NCI-H526 treated with DMSO at 0.1 percent for 48 hours (cell line): ENCODE data around the gene SRSF3.
"Not testable (repeated sequence)": the region's sequence is repeated elsewhere in the genome, so short reads cannot be mapped to it uniquely, and the experiment has no call there.

Experiments
- DNase-seq: peaks from one replicate; lab custom pipeline; 2025; lab: John Stamatoyannopoulos, UW

SRSF3 gene

DNA sequence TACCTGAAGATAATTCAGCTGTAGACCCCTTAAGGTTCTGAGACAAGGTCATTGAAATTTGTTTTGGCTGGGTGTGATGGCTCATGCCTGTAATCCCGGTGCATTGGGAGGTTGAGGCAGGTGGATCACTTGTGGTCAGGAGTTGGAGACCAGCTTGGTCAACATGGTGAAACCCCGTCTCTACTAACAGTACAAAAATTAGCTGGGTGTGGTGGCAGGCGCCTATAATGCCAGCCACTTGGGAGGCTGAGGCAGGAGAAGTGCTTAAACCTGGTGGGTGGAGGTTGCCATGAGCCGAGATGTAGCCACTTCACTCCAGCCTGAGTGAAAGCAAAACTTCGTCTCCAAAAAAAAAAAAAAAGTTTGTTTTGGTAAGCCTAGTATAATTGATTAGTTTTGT lies 11.0 kb downstream of the SRSF3 start:
- no peak for DNase-seq

DNA sequence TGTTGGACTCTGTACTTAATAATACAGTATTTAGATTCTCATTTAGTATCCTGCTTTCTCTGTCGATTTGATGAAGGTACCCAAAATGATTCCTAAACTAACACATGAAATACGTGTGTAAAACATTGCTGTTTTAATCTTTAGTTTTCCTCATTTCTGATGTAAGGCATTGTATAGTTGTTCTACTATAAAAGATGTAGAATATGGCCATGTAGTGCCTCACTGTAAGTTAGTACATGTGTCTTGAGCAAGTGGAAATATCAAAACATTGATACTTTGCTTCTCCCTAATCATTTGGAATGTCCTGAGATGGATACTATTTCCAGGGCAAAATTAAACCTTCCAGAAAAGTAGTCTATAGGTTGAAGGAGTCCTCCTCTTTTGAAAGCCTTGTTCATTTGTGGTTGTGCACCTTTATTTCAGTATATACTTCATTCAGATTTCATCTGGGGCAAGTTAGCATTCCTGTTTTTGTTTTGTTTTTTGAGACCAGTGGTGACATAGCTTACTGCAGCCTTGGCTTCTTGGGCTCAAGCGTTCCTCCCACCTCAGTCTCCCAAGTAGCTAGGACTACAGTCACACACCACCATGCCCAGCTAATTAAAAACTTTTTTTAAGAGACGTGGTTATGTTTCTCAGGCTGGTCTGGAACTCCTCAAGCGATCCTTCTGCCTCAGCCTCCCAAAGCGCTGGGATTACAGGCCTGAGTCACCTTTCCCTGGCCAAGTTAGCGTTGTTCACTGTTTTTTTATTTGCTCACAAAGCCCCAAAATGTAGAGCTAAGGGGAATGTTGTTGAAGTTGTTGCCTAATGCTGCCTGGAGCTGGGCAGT lies 11.6 kb downstream of the SRSF3 start:
- DNase-seq, result no peak

DNA sequence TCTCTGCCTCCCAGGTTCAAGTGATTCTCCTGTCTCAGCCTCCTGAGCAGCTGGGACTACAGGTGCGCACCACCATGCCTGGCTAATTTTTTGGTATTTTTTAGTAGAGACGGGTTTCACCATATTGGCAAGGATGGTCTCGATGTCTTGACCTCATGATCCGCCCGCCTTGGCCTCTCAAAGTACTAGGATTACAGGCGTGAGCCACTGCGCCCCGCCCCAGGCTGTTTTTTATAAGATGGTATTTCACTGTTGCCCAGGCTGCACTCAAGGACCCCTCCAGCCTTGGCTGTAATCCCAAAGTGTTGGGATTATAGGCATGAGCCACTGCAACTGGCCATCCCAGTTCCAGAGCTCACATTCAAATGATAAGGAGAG lies 13.1 kb downstream of the SRSF3 start:
- DNase-seq, result not testable (repeated sequence)

DNA sequence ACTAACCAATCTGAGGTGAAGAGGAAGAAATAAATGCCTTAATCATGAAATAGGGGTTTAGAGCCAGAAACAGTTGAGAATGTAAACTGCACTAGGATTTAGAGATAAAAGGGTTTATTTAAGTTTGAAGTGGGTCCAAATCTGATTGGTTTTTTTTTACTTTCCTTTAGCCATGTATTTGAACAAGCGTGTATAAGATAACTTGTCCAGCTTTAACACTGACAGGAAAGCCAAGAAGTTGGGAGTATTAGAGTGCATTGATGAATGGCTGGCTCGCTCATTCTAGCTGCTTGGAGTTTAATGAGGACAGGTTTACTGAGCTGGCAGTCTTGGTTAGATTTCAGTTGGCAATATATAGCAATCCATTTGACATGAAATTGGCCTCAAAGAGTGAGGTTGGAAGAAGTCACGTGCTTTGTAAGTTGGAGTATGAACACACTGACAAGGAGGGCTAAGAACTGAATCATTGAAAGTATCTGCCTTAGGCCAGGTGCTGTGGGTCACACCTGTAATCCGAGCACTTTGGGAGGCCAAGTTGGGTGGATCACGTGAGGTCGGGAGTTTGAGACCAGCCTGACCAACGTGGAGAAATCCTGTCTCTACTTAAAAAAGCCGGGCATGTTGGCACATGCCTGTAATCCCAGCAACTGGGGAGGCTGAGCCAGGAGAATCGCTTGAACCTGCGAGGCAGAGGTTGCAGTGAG lies 13.7 kb downstream of the SRSF3 start:
- no peak for DNase-seq

DNA sequence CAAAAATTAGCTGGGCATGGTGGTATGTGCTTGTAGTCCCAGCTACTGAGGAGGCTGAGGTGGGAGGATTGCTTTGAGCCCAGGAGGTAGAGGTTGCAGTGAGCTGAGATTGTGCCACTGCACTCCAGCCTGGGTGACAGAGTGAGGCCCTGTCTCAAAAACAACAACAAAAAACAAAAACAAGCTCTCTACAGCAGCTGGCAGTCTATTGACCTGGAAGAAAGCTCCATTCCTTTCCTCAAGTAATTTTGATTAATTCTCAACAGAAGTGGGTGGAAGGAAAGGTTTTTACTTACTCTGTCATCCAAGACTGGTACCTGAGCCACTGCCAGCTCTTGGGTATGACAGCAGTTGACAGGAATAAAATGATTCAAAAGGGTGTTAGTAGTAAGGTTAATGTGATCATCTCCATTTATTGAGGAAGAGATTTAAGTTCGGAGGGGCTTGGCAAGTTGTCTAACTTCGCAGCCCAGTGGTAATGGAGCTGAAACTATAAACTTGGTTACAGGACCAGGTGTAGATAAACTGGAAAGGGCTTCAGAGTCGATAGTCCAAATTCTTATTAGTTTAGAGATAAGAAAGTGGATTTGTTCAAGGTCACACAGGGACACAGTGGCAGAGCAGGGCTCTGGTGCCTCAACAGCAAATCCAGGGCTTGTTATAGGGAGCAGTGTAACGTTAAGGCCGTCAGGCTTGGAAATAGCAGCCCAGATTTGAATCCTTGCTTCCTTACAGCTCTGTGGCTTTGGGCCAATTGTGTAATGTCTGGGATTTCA lies 14.8 kb downstream of the SRSF3 start:
- no peak for DNase-seq

DNA sequence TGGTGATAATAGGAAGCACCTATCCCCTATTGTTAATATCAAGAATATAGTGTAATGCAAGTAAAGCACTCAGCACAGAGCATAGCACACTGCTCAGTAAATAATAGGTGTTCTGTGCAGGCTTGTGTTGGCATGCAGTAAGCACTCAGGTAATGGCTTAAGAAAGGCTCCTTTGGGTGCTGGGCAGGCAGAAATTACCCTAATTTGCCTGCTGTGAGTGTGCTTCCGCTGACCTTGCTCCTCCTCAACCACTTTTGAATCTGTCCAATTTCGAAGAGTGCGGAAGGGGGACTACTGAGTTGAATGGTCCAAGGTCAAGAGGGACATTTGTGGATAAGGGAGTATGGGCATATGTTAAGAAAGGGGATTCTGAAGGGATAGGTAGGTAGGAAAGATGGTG lies 15.4 kb downstream of the SRSF3 start:
- DNase-seq, result no peak

DNA sequence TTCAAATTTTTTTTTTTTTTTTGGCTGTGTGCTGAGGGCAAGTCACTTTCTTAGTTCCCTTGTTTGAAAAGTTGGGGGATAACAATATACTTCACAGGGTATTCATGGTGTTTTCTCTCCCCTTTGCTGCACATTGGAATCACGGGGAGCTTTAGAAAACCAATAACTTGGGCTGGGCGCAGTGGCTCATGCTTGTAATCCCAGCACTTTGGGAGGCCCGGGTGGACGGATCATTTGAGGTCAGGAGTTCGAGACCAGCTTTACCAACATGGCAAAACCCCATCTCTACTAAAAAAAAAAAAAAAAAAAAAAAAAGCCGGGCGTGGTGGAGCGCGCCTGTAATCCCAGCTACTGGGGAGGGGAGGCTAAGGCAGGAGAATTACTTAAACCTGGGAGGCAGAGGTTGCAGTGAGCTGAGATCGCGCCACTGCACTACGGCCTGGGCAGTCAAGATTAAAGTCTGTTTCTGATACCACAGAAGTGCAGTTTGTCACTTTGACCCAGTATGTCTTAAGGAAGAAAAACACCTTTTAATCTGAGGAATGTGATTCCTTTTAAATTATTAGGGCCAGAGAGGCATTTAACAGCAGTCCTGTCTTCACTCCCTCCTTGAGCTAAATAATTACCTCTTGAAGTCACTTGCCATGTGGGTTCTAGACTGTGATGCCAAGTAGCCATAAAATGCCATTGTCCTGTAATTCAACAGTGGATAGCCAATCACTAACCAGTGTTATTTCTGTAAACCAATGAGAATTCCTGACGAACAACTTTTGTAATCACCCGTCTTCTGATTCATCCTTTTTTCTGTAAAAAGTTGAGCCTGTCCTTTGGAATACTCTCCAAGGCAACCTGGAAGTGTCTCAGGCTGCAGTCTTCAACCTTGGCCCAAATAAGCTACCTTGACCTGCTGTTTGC lies 16.1 kb downstream of the SRSF3 start:
- DNase-seq, result no peak

DNA sequence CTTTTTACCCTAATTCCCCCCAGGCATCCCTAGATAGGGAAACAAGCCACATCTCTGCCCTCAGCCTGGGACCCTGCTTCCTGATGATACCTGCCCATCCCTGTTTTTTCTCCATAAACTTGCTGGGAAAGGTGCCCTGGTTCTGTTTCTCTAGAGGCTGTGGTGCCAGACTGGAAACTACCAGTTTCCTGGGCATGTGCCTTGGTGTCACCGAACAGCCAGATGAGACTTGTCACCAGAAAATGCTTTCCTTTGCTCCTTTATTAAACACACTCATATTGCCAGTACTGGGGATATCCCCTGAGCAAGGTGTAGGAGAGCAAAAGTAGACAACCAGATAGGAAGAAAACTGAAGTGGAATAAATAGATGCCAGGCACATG lies 16.8 kb downstream of the SRSF3 start:
- DNase-seq, result no peak

DNA sequence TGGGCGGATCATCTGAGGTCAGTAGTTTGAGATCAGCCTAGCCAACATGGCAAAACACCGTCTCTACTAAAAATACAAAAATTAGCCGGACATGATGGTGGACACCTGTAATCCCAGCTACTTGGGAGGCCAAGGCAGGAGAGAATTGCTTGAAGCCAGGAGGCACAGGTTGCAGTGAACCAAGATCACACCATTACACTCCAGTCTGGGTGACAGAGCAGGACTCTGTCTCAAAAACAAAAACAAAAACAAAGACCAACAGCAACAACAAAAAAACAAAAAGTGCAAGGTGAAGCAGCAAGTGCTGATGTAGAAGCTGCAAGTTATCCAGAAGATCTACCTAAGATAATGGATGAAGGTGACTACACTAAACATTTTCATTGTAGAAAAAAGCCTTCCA lies 17.5 kb downstream of the SRSF3 start:
- DNase-seq, result not testable (repeated sequence)

DNA sequence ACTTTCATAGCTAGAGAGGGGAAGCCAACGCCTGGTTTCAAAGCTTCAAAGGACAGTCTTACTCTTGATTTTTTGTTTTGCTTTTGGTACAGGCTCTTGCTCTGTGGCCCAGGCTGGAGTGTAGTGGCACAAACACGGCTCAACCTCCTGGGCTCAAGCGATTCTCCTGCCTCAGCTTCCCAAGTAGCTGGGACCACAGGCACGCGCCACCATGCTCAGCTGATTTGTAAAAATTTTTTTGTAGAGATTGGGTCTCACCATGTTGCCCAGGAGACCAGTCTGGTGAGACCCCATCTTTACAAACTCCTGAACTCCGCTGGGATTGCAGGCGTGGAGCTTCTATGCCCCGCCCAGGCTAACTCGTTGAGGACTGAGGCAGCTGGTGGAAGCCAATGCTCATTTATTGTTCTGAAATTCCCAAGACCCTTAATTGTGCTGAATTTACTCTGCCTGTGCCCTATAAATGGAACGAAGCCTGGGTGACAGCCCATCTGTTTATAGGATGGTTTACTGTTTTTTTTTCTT lies 18.0 kb downstream of the SRSF3 start:
- DNase-seq, result no peak

DNA sequence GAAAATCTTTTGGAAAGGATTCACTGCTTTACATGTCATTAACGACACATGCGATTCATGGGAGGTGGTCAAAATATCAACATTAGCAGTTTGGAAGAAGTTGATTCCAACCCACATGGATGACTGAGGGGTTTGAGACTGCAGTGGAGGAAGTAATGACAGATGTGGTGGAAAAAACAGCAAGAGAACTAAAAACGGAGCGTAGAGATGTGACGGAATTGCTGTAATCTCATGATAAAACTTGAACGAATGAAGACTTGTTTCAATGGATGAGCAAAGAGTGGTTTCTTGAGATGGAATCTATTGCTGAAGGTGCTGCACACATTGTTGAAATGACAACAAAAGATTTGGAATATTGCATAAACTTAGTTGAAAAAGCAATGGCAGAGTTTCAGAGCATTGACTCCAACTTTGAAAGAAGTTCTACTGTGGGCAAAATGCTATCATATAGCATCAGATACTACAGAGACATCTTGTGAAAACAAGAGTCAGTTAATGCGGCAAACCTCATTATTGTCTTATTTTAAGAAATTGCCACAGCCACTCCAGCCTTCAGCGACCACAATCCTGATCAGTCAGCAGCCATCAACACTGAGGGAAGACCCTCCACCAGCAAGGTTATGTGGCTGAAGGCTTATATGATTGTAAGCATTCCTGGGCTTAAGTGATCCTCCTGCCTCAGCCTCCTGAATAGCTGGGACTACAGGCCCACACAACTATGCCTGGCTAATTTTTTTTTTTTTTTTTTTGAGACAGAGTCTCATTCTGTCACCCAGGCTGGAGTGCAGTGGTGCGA lies 19.2 kb downstream of the SRSF3 start:
- DNase-seq, result no peak

DNA sequence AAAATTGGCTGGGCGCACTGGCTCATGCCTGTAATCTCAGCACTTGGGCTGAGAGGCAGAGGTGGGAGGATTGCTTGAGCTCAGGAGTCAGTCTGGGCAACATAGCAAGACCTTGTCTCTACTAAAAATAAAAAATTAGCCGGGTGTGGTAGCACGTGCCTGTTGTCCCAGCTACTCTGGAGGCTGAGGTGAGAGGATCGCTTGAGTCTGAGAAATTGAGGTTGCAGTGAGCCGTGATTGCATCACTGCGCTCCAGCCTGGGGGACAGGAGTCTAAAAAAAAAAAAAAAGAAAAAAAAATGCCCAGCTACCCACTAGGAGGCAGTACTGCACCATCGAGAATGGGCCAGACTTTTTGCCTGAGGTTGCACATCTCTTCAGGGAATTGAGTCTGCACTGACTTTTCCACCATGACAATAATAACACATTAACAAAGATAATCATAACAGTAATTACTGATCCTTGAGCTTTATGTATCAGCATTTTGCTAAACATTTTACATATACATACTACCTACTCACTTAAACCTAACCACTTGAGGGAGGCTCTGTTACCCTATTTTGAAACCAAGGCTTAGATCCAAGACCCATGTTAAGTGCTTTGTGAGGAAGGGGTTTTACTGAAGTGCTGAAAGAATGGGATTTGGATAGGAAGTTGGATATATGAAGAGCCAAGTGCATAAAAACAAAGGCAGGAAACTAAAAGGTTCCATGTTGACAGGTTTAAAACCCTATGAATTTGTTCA lies 21.0 kb downstream of the SRSF3 start:
- DNase-seq, result no peak

DNA sequence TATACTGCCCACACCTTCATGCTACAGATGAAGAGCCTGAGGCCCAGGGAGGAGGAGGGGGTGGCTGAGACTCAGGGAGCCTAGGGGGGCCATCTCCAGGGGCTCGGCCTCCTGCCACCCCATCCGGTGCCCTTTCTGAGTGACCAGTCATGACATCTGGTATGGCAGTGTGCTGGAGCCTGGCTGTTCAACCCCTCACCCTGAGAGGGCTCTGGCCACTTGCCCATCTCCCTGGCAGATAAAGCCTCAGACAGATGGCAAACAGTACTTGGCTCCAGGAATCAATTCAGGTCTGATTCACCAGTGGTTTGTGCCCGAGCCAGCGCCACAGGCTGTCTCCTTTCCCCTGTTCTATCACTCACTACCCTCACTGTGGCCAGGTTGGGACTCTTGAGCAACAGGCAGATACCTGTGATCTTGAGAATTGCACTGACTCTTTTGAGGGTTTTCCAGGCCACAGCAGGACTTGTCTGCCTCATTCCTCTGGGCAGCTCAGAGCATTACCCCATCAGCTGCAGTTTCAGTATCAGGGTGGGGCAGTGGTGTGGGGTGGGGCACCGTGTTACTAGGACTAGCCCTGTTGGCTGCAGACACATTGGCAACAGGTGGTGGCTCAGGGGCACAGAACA lies 22.8 kb downstream of the SRSF3 start:
- DNase-seq, result no peak

DNA sequence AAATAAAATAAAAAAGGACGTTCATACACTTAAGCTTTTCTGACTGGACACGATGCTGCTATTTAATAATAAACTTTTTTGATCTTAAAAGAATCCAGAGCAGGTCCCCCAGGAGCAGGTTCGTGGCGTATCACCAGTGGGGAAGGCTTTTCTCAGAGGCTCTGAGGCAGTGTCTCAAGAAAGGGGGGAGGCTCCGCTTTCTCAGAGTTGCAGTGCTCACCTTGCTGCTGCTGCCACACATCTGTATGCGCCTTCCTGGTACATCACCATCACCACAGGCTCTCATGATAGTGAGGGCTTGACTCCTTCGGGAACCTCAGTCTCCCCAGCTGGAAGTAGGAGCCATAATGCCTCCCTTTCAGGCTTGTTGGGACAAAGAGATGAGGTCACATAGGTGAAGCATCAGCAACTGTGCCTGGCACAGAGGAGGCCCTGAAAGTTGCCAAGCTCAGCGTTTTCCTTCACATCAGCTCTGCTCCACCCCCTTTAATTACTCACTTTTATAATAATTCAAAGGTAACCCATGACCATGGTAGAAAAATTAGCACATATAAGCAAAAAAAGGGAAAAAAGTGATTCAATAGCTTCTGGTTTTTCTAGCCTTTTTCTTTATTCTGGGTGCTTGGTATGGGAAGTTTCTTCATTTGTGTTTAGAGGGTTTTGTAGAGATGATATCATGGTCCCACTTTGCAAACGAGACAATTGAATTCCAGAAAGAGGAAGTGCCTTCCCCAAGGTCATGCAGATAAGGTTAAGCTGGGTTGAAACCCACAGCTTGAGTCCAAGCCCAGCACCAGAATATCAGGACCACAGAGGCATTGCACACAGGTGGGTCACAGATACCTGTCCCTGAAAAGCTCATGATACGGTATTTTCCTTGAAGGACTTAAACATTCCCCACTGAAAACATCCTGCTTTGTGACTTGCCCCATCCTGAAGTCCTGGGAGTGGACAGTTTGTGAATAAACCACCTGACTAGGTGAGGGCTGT lies 24.5 kb downstream of the SRSF3 start:
- DNase-seq, result no peak

DNA sequence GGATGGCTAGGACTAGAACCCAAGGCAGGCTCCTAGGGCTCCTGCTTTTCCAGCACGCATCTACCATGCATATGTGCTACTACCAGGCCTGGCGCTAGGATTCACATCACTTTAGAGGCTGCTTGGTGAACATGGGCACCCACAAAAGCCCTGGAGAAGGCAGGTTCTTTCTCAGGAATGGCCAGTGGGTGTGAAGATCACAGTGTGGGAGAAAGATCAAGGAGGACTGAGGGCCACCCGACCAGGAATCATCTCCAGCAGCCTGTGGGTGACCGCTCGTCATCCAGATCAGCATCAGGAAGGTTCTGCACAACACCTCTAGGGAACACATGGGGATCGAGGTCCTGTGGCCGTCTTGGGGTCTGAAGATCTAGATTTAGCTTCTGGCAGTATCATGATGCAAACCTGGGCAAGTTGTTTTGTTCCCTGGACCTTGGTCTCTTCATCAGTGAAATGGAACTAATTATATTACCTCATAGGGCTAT lies 27.3 kb downstream of the SRSF3 start:
- DNase-seq, result no peak

DNA sequence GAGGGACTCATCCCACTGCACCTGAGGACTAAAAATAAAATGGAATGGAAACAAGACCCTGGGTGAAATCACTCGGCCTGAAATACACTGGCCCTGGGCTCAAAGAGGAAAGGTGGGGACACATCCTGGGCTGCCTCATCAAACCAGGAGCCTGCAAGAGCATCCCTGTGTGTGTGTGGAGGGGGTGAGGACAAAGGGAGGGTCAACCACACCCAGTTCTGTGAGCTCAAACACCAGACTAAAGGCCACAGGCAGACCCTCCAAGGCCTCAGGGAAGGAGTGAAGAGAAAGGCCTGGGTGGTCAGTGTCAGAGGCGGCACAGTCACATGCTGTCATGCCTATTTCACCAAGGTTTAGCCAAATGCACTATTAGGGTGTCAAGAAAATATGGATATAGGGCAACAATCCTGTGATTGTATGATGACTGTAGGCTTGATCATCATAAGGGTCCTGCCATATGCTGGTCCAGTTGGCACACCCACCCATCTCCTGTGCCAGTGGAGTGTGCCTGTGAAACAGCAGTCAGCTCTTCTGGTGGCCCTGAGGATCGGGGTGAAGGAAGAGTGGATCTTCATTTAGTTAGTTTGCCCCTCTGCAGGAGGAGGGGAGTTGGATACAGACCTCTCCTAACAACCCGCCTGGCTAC lies 28.9 kb downstream of the SRSF3 start:
- no peak for DNase-seq
